Panc1 (cell line): Measurements from ENCODE around the gene RPH3AL. TPM values are rescaled to one million over a fixed set of nuclear protein-coding genes. Genes with fewer than 3 reads are reported as not detected.

ENCODE experiments used
- ATAC-seq: fragments of 200-7000 bp; cut with Tn5 transposase; 2 replicates; pipeline ENCODE4 v1.9.1; 2020; ENCODE audit warnings: mild to moderate bottlenecking, moderate library complexity
- BruUV-seq: library from RNA; stranded (reverse); fragments of 400-500 nt; replicated peaks from 2 replicates; lab custom pipeline; 2021; lab: Mats Ljungman, UMichigan
- CTCF ChIA-PET: fragments of 300-600 bp; sonication (Branson Sonifier 250); formaldehyde crosslinking; loops from one replicate; lab custom pipeline; 2022; ENCODE audit warnings: antibody characterized with exemption; lab: Charles Lee
- POLR2A ChIA-PET: fragments of 300-600 bp; sonication (Branson Sonifier 250); formaldehyde crosslinking; loops from one replicate; lab custom pipeline; 2022; ENCODE audit warnings: antibody characterized with exemption; lab: Charles Lee
- DNase-seq: peaks from one replicate; pipeline ENCODE4 v3.0.0-alpha.2; 2010; ENCODE audit warnings: low read depth, low spot score
- H3K27ac ChIP-seq: 2 replicates; pipeline ENCODE4 v1.5.1; 2011; ENCODE audit warnings: mild to moderate bottlenecking, low read length, inconsistent platforms
- H3K27me3 ChIP-seq: fragments of 200-500 bp; sonication (Bioruptor generic); 2 replicates; pipeline ENCODE4 v1.6.0; 2014; ENCODE audit warnings: low read length, inconsistent platforms; ENCODE audit not compliant: control insufficient read depth, insufficient read depth
- H3K36me3 ChIP-seq: fragments of 200-500 bp; sonication (Bioruptor generic); 2 replicates; pipeline ENCODE4 v1.5.1; 2014; ENCODE audit warnings: inconsistent platforms, mild to moderate bottlenecking, low read length, moderate library complexity; ENCODE audit not compliant: control insufficient read depth, insufficient read depth
- H3K4me1 ChIP-seq: 2 replicates; pipeline ENCODE4 v1.5.1; 2011; ENCODE audit warnings: inconsistent platforms, mild to moderate bottlenecking, low read length, moderate library complexity; ENCODE audit not compliant: control insufficient read depth, insufficient read depth
- H3K4me3 ChIP-seq, 2 experiments: 2 replicates each; pipeline ENCODE4 v1.5.1; 2011 to 2012; ENCODE audit warnings: low read depth in 2 of 2, low read length in 2 of 2, mild to moderate bottlenecking in 2 of 2, inconsistent platforms in 1 of 2, moderate library complexity in 1 of 2
- H3K9me3 ChIP-seq: fragments of 200-500 bp; sonication (Bioruptor generic); 2 replicates; pipeline ENCODE4 v1.5.1; 2014; ENCODE audit warnings: low read depth, mild to moderate bottlenecking, inconsistent platforms, low read length, moderate library complexity; ENCODE audit not compliant: control insufficient read depth, insufficient read depth
- POLR2AphosphoS5 ChIP-seq: IDR thresholded peaks from 2 replicates; pipeline ENCODE4 v1.6.1; 2012; ENCODE audit warnings: mild to moderate bottlenecking, low read depth, low read length, moderate library complexity
- SIN3A ChIP-seq: IDR thresholded peaks from 2 replicates; pipeline ENCODE4 v1.6.1; 2012; ENCODE audit warnings: low read depth, mild to moderate bottlenecking, low read length, moderate library complexity, borderline replicate concordance; ENCODE audit not compliant: insufficient read depth
- TCF7L2 ChIP-seq: IDR thresholded peaks from 2 replicates; pipeline ENCODE4 v1.6.1; 2011; ENCODE audit warnings: mild to moderate bottlenecking, low read depth, low read length, inconsistent platforms
- in situ Hi-C: cut with HindIII; loops from 2 replicates; pipeline ENCODE4 v1.10.0; 2016; ENCODE audit warnings: low sequenced_read_pairs, low pct_unique_long_range_greater_than_20kb
- intact Hi-C: fragments of 100-400 bp; cut with micrococcal nuclease; formaldehyde crosslinking; loops from one replicate; pipeline ENCODE4 v1.10.0; 2022; ENCODE audit not compliant: unreplicated experiment
- total RNA-seq: library from RNA; stranded (reverse); gene quantifications from one replicate; pipeline ENCODE4 v1.2.1, GENCODE V29; 2021; ENCODE audit not compliant: unreplicated experiment
- TF ChIP-seq, protein P1 (sequence below): fragments of 450-650 bp; IDR thresholded peaks from 2 replicates; pipeline ENCODE4 v1.5.1; 2017; ENCODE audit warnings: mild to moderate bottlenecking
- TF ChIP-seq, protein P2 (sequence below), 2 experiments: IDR thresholded peaks; 2 replicates each; pipeline ENCODE4 v1.6.1; 2011 to 2012; ENCODE audit warnings: low read depth in 2 of 2, control low read depth in 1 of 2, low read length in 1 of 2, mild to moderate bottlenecking in 1 of 2, moderate library complexity in 1 of 2; ENCODE audit not compliant: insufficient read depth in 1 of 2

RPH3AL gene
- total RNA-seq, 1 experiment from 2014 or later: 2.2 TPM

DNA sequence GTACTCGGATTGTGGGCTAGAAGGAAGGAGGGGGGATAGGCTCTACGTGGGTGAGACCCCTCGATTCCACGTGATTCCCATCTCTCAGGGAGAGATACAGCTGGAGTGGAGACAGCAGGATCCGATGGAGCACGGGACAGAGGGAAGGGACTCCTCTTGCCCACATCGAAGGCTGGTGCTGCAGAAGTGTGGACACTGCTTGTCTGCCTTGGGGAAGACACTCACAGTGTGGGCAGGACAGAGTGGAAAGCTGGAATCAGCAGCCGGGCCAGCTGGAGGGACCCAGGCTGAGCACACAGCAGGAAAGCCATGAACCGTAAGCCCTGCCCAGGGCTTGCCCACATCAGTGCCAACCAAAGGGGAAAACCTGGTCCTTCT, 42.1 kb upstream of the RPH3AL start:
- POLR2A ChIA-PET: no interaction called here
- Histone ChIP-seq H3K4me3 (no peak overlapping the region), H3K36me3 (no peaks in the 10 kb centered on the region), H3K27ac (no peak overlapping the region), H3K9me3 (no peaks in the 10 kb centered on the region), H3K4me1 (no peaks in the 10 kb centered on the region), H3K27me3 (no peaks in the 10 kb centered on the region)
- DNase-seq (no peak), ATAC-seq (no peak)
- no TSS peak for BruUV-seq
- CTCF ChIA-PET: no interaction called here
- no peak for TF ChIP-seq POLR2AphosphoS5
- intact Hi-C loops: no loop called here
- in situ Hi-C loops: no loop called here

DNA sequence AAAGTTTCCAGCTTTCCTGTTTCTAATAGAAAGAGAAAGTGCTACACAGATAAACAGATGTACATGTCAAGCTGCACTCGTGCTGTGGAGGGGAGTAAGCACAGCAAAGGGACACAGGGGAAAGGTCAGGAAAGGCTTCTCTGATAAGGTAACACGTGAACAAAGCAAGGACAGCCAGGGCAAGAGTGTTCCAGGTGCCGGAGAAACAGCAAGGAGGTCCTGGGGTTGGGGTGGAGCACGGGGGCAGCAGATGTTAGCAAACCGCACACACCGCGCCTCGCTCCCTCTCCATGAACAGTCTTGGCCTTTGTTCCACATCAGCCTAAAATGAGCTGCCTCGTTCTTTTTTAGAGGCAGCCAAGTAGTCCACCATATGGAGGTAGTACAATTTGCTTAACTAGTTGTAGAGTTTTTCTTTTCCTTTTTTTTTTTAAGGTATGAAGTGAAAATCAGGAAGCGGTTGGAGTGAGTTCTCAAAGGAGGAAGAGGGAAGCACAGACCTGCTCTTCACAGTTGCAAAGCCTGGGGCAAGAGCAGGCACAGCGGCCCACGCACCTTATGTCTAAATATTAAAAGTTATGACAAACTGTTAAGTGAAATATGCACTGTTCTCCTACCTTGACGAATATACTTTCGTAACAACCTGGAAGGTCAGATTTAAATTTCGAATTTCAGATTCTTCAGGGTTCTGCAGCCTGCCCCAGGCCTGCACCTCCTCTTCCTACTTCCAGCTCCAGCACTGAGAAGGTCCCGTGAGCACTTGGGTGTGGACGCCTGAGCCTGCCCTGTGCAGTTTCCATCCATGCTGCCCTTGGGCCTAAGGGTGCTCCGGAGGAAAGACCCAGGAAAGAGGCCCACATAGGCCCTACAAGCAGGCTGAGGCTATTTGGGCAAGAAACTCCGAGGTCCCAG, 41.5 kb upstream of the RPH3AL start:
- in situ Hi-C loops: no loop called here
- Histone ChIP-seq H3K9me3 (no peaks in the 10 kb centered on the region), H3K27ac (no peak overlapping the region), H3K27me3 (no peaks in the 10 kb centered on the region), H3K36me3 (no peaks in the 10 kb centered on the region), H3K4me1 (no peaks in the 10 kb centered on the region), H3K4me3 (no peak overlapping the region)
- intact Hi-C loops: no loop called here
- DNase-seq: no peak
- ChIA-PET CTCF (no interaction called here), POLR2A (no interaction called here)
- no peak for TF ChIP-seq SIN3A
- no peak for TF ChIP-seq POLR2AphosphoS5
- ATAC-seq: no peak
- no TSS peak for BruUV-seq

DNA sequence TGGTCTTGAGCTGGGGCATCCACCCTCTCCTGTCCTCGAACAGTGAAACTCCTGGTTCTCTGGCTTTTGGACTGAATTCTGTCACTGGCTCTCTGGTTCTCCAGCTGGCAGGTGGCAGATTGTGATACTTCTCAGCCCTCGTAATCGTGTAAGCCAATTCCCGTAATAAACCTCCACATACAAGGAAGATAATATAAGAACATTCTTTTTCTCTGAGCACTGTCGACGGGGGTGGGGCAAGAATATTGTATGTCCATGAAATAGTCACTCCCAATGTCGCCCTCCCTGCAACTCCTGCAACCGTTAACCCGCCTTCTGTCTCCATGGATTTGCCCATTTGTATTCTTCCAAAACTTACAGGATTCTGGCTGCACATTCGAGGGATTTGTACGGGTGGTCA, 39.2 kb upstream of the RPH3AL start:
- H3K27ac ChIP-seq: no peak overlapping the region
- ATAC-seq (no peak), DNase-seq (no peak)
- POLR2A ChIA-PET: no interaction called here
- H3K4me1 ChIP-seq: no peaks in the 10 kb centered on the region
- no peaks in the 10 kb centered on the region for H3K9me3 ChIP-seq
- intact Hi-C loops: no loop called here
- no peaks in the 10 kb centered on the region for H3K27me3 ChIP-seq
- H3K4me3 ChIP-seq: no peak overlapping the region
- in situ Hi-C loops: no loop called here
- no peak for TF ChIP-seq TCF7L2
- TF ChIP-seq, protein P1, sequence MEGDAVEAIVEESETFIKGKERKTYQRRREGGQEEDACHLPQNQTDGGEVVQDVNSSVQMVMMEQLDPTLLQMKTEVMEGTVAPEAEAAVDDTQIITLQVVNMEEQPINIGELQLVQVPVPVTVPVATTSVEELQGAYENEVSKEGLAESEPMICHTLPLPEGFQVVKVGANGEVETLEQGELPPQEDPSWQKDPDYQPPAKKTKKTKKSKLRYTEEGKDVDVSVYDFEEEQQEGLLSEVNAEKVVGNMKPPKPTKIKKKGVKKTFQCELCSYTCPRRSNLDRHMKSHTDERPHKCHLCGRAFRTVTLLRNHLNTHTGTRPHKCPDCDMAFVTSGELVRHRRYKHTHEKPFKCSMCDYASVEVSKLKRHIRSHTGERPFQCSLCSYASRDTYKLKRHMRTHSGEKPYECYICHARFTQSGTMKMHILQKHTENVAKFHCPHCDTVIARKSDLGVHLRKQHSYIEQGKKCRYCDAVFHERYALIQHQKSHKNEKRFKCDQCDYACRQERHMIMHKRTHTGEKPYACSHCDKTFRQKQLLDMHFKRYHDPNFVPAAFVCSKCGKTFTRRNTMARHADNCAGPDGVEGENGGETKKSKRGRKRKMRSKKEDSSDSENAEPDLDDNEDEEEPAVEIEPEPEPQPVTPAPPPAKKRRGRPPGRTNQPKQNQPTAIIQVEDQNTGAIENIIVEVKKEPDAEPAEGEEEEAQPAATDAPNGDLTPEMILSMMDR: no peak
- no peak for TF ChIP-seq SIN3A
- TF ChIP-seq, protein P2, sequence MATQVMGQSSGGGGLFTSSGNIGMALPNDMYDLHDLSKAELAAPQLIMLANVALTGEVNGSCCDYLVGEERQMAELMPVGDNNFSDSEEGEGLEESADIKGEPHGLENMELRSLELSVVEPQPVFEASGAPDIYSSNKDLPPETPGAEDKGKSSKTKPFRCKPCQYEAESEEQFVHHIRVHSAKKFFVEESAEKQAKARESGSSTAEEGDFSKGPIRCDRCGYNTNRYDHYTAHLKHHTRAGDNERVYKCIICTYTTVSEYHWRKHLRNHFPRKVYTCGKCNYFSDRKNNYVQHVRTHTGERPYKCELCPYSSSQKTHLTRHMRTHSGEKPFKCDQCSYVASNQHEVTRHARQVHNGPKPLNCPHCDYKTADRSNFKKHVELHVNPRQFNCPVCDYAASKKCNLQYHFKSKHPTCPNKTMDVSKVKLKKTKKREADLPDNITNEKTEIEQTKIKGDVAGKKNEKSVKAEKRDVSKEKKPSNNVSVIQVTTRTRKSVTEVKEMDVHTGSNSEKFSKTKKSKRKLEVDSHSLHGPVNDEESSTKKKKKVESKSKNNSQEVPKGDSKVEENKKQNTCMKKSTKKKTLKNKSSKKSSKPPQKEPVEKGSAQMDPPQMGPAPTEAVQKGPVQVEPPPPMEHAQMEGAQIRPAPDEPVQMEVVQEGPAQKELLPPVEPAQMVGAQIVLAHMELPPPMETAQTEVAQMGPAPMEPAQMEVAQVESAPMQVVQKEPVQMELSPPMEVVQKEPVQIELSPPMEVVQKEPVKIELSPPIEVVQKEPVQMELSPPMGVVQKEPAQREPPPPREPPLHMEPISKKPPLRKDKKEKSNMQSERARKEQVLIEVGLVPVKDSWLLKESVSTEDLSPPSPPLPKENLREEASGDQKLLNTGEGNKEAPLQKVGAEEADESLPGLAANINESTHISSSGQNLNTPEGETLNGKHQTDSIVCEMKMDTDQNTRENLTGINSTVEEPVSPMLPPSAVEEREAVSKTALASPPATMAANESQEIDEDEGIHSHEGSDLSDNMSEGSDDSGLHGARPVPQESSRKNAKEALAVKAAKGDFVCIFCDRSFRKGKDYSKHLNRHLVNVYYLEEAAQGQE (IDR thresholded peaks at IDR 0.05; ENCODE audit: insufficient read depth in 1 of 2, low read depth in 2 of 2, low read length in 1 of 2): no peak
- BruUV-seq: no TSS peak
- H3K36me3 ChIP-seq: no peaks in the 10 kb centered on the region
- CTCF ChIA-PET: no interaction called here
